ENCODE measurements around the gene RGS16. TPM values are rescaled to one million over a fixed set of nuclear protein-coding genes. Genes with fewer than 3 reads are reported as not detected.
"Not testable (repeated sequence)": the region's sequence is repeated elsewhere in the genome, so short reads cannot be mapped to it uniquely, and the experiment has no call there.

RGS16 gene
- total and polyA plus RNA-seq, 8 donors = 0.58 to 29.0 (median 1.9) TPM; not detected in 1

GRCh38 chr1:182635871-182636270 is 31.7 kb upstream of the RGS16 start:
- H3K9me3 ChIP-seq = no peaks in the 10 kb centered on the region
- no peaks in the 10 kb centered on the region for H3K36me3 ChIP-seq
- H3K4me3 ChIP-seq = no peak overlapping the region
- no peak overlapping the region for H3K27ac ChIP-seq
- DNase-seq = no peak
- H3K27me3 ChIP-seq = peaks cover 0 to 4% (median 0%) of the 10 kb centered on the region in 3 donors
- TF ChIP-seq POLR2A (IDR thresholded peaks at IDR 0.05) (no peak), POLR2AphosphoS5 (IDR thresholded peaks at IDR 0.05) (no peak), CTCF (IDR thresholded peaks at IDR 0.05) (no peak), EP300 (IDR thresholded peaks at IDR 0.05) (no peak)
- intact Hi-C loops (cut with DNase I; ENCODE audit: low total_unique reads) = no loop called here
- H3K4me1 ChIP-seq = peaks cover 0 to 7% (median 0%) of the 10 kb centered on the region in 4 donors
- WGBS, 5 donors = 61 to 81% (median 66%) methylated on average over 2 of the region's 2 CpGs

- no peaks in the 10 kb centered on the region for H3K36me3 ChIP-seq
- H3K27me3 ChIP-seq = peaks cover 0 to 4% (median 0%) of the 10 kb centered on the region in 3 donors
- intact Hi-C loops (cut with DNase I; ENCODE audit: low total_unique reads) = no loop called here
- peak in 1 of 2 donors; percentile 47 for DNase-seq
- H3K4me1 ChIP-seq = peaks cover 0 to 7% (median 0%) of the 10 kb centered on the region in 4 donors
- H3K27ac ChIP-seq = no peak overlapping the region
- H3K4me3 ChIP-seq = no peak overlapping the region
- TF ChIP-seq EP300 (IDR thresholded peaks at IDR 0.05) (no peak), POLR2A (IDR thresholded peaks at IDR 0.05) (no peak), POLR2AphosphoS5 (IDR thresholded peaks at IDR 0.05) (no peak), CTCF (IDR thresholded peaks at IDR 0.05) (no peak)
- no peaks in the 10 kb centered on the region for H3K9me3 ChIP-seq
- 88 to 94% (median 92%) methylated on average over 9 of the region's 9 CpGs for WGBS, 5 donors
These were observed 30.3 kb upstream of the RGS16 start for GRCh38 chr1:182634306-182635072.

- H3K36me3 ChIP-seq = no peaks in the 10 kb centered on the region
- 74 to 86% (median 82%) methylated on average over 11 of the region's 11 CpGs for WGBS, 5 donors
- no peak for TF ChIP-seq POLR2AphosphoS5 (IDR thresholded peaks at IDR 0.05)
- no peak for TF ChIP-seq CTCF (IDR thresholded peaks at IDR 0.05)
- TF ChIP-seq POLR2A (IDR thresholded peaks at IDR 0.05) = no peak
- no peak for TF ChIP-seq EP300 (IDR thresholded peaks at IDR 0.05)
- H3K27ac ChIP-seq = no peak overlapping the region
- no peaks in the 10 kb centered on the region for H3K9me3 ChIP-seq
- H3K27me3 ChIP-seq = peaks cover 0 to 4% (median 0%) of the 10 kb centered on the region in 3 donors
- intact Hi-C loops (cut with DNase I; ENCODE audit: low total_unique reads) = no loop called here
- peak in 1 of 2 donors; percentile 67 for DNase-seq
- H3K4me1 ChIP-seq = peaks cover 0 to 7% (median 0%) of the 10 kb centered on the region in 4 donors
- no peak overlapping the region for H3K4me3 ChIP-seq
These were observed 29.6 kb upstream of the RGS16 start for GRCh38 chr1:182633657-182634281.

- no peaks in the 10 kb centered on the region for H3K36me3 ChIP-seq
- no peaks in the 10 kb centered on the region for H3K9me3 ChIP-seq
- peaks cover 0 to 4% (median 0%) of the 10 kb centered on the region in 3 donors for H3K27me3 ChIP-seq
- H3K4me3 ChIP-seq = no peak overlapping the region
- H3K27ac ChIP-seq = no peak overlapping the region
- peaks cover 0 to 7% (median 0%) of the 10 kb centered on the region in 4 donors for H3K4me1 ChIP-seq
- TF ChIP-seq CTCF (IDR thresholded peaks at IDR 0.05) (no peak), POLR2A (IDR thresholded peaks at IDR 0.05) (no peak), EP300 (IDR thresholded peaks at IDR 0.05) (no peak), POLR2AphosphoS5 (IDR thresholded peaks at IDR 0.05) (no peak)
- DNase-seq = no peak
- intact Hi-C loops (cut with DNase I; ENCODE audit: low total_unique reads) = no loop called here
These were observed 28.8 kb upstream of the RGS16 start for GRCh38 chr1:182633031-182633430.

- H3K4me3 ChIP-seq; intact Hi-C loops (cut with DNase I; ENCODE audit: low total_unique reads): not testable (repeated sequence)
These were observed 28.3 kb upstream of the RGS16 start for GRCh38 chr1:182632441-182632857.

More at GRCh38 chr1:182632441-182632857, 28.3 kb upstream of the RGS16 start:
- H3K27me3 ChIP-seq, H3K27ac ChIP-seq, H3K4me1 ChIP-seq, H3K9me3 ChIP-seq, H3K36me3 ChIP-seq: not testable (repeated sequence)
- DNase-seq = peak in 1 of 2 donors; percentile 44
- 31 to 50% (median 43%) methylated on average over 12 of the region's 12 CpGs for WGBS, 5 donors

All from stomach (tissue), 9 donors.